SK-N-SH treated with all-trans-retinoic acid at 6 μM for 48 hours (cell line): ENCODE results near the gene NCAM1.
A peak's percentile ranks its signal among the peaks of the same experiment; 100 is the strongest.

Source experiments
- ATAC-seq: fragments of 200-7000 bp; cut with Tn5 transposase; 3 replicates; pipeline ENCODE4 v1.9.1; 2020; ENCODE audit warnings: mild to moderate bottlenecking, moderate library complexity
- ARNTL ChIP-seq: fragments of 450-650 bp; formaldehyde crosslinking; IDR thresholded peaks from 2 replicates; pipeline ENCODE4 v1.5.0; 2020; ENCODE audit warnings: low read depth, mild to moderate bottlenecking, moderate library complexity, borderline replicate concordance
- BACH2 ChIP-seq: fragments of 250-450 bp; sonication (Bioruptor Pico); IDR thresholded peaks from 2 replicates; pipeline ENCODE4 v1.9.0; 2021; ENCODE audit warnings: mild to moderate bottlenecking, borderline replicate concordance
- CSDC2 ChIP-seq: fragments of 250-450 bp; sonication (Bioruptor Pico); IDR thresholded peaks from 2 replicates; pipeline ENCODE4 v1.5.0; 2020; ENCODE audit warnings: mild to moderate bottlenecking, moderate library complexity
- ESRRG ChIP-seq: fragments of 250-450 bp; sonication (Bioruptor Pico); IDR thresholded peaks from 2 replicates; pipeline ENCODE4 v1.6.1; 2021; ENCODE audit warnings: mild to moderate bottlenecking
- GLIS3 ChIP-seq: fragments of 250-450 bp; sonication (Bioruptor Pico); IDR thresholded peaks from 2 replicates; pipeline ENCODE4 v1.5.0; 2020; ENCODE audit warnings: mild to moderate bottlenecking, moderate library complexity
- ISL1 ChIP-seq: fragments of 250-450 bp; sonication (Bioruptor Pico); IDR thresholded peaks from 2 replicates; pipeline ENCODE4 v2.1.2; 2022; ENCODE audit warnings: mild to moderate bottlenecking, moderate library complexity
- RARB ChIP-seq: fragments of 250-450 bp; sonication (Bioruptor Pico); IDR thresholded peaks from 2 replicates; pipeline ENCODE4 v1.8.0; 2021; ENCODE audit warnings: mild to moderate bottlenecking, moderate library complexity
- SNAI2 ChIP-seq: fragments of 250-450 bp; sonication (Bioruptor Pico); IDR thresholded peaks from 2 replicates; pipeline ENCODE4 v1.5.0; 2020; ENCODE audit warnings: mild to moderate bottlenecking, moderate library complexity
- TCF4 ChIP-seq: fragments of 250-450 bp; sonication (Bioruptor Pico); IDR thresholded peaks from 2 replicates; pipeline ENCODE4 v1.8.0; 2021; ENCODE audit warnings: mild to moderate bottlenecking, moderate library complexity, borderline replicate concordance
- TOX ChIP-seq: fragments of 250-450 bp; sonication (Bioruptor Pico); IDR thresholded peaks from 2 replicates; pipeline ENCODE4 v1.8.0; 2021; ENCODE audit warnings: mild to moderate bottlenecking, moderate library complexity, borderline replicate concordance
- ZC3H10 ChIP-seq: fragments of 250-450 bp; sonication (Bioruptor Pico); IDR thresholded peaks from 2 replicates; pipeline ENCODE4 v1.5.1; 2021; ENCODE audit warnings: mild to moderate bottlenecking, moderate library complexity
- ZFP3 ChIP-seq: fragments of 250-450 bp; sonication (Bioruptor Pico); IDR thresholded peaks from 2 replicates; pipeline ENCODE4 v1.5.0; 2020; ENCODE audit warnings: mild to moderate bottlenecking, moderate library complexity
- ZFP30 ChIP-seq: fragments of 450-650 bp; formaldehyde crosslinking; IDR thresholded peaks from 2 replicates; pipeline ENCODE4 v1.5.0; 2022; ENCODE audit warnings: mild to moderate bottlenecking, moderate library complexity
- ZNF565 ChIP-seq: fragments of 450-650 bp; formaldehyde crosslinking; conservative IDR thresholded peaks from 2 replicates; pipeline ENCODE4 v1.5.0; 2020; ENCODE audit warnings: low read depth, mild to moderate bottlenecking, moderate library complexity
- ZNF8 ChIP-seq: fragments of 450-650 bp; formaldehyde crosslinking; IDR thresholded peaks from 2 replicates; pipeline ENCODE4 v1.5.0; 2020; ENCODE audit warnings: mild to moderate bottlenecking, moderate library complexity
- TF ChIP-seq, protein P1 (sequence below): fragments of 250-450 bp; sonication (Bioruptor Pico); IDR thresholded peaks from 2 replicates; pipeline ENCODE4 v1.8.0; 2020; ENCODE audit warnings: mild to moderate bottlenecking, moderate library complexity, borderline replicate concordance
- TF ChIP-seq, protein P2 (sequence below): fragments of 250-450 bp; sonication (Bioruptor Pico); IDR thresholded peaks from 2 replicates; pipeline ENCODE4 v1.5.1; 2021; ENCODE audit warnings: mild to moderate bottlenecking, moderate library complexity
- TF ChIP-seq, protein P3 (sequence below): fragments of 250-450 bp; sonication (Bioruptor Pico); IDR thresholded peaks from 2 replicates; pipeline ENCODE4 v1.5.0; 2020; ENCODE audit warnings: mild to moderate bottlenecking, moderate library complexity
- TF ChIP-seq, protein P4 (sequence below): fragments of 250-450 bp; sonication (Bioruptor Pico); IDR thresholded peaks from 2 replicates; pipeline ENCODE4 v1.8.0; 2021; ENCODE audit warnings: low read depth, mild to moderate bottlenecking, moderate library complexity, borderline replicate concordance
- TF ChIP-seq, protein P5 (sequence below): fragments of 250-450 bp; sonication (Bioruptor Pico); IDR thresholded peaks from 2 replicates; pipeline ENCODE4 v1.5.1; 2020; ENCODE audit warnings: low read depth, mild to moderate bottlenecking, moderate library complexity

Gene NCAM1

DNA sequence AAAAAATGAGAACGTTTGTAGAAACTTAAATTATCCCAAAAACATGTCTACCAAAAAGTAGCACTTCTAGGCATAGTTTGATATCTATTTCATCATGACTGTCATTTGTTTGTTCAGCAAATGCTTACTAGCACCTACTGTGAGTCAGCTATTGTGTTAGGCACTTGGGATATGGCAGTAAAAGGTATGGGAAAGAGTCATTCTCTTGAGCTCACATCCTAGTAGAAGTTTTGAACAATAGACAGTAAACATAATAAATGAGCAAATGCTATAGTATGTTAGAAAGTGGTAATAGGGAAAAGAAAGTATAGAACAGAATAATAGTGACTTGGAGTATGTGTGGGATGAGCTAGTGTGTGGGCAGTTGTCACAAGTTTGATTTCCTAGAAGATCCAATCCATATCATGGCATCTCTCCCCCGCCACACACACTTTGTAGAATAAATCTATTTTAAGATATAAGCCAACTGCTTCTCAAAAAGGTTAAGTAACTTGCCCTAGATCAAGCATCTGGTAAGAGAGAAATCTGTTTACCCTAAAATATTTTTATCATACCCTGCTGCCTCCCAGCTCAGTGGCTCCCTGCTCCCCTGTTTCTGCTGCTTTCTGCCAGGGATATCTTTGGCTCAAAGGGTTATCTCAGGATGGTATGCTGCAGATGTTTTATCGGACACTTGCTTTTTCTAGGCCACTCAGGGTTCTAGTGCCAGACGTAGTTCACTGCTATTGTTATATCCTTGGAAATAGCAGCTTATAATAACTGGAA lies 129.7 kb downstream of the NCAM1 start:
- peak; percentile 43 for ATAC-seq
- TF ChIP-seq, protein P1, sequence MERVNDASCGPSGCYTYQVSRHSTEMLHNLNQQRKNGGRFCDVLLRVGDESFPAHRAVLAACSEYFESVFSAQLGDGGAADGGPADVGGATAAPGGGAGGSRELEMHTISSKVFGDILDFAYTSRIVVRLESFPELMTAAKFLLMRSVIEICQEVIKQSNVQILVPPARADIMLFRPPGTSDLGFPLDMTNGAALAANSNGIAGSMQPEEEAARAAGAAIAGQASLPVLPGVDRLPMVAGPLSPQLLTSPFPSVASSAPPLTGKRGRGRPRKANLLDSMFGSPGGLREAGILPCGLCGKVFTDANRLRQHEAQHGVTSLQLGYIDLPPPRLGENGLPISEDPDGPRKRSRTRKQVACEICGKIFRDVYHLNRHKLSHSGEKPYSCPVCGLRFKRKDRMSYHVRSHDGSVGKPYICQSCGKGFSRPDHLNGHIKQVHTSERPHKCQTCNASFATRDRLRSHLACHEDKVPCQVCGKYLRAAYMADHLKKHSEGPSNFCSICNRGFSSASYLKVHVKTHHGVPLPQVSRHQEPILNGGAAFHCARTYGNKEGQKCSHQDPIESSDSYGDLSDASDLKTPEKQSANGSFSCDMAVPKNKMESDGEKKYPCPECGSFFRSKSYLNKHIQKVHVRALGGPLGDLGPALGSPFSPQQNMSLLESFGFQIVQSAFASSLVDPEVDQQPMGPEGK (CRISPR knock-in tag) = no peak
- TF ChIP-seq, protein P2, sequence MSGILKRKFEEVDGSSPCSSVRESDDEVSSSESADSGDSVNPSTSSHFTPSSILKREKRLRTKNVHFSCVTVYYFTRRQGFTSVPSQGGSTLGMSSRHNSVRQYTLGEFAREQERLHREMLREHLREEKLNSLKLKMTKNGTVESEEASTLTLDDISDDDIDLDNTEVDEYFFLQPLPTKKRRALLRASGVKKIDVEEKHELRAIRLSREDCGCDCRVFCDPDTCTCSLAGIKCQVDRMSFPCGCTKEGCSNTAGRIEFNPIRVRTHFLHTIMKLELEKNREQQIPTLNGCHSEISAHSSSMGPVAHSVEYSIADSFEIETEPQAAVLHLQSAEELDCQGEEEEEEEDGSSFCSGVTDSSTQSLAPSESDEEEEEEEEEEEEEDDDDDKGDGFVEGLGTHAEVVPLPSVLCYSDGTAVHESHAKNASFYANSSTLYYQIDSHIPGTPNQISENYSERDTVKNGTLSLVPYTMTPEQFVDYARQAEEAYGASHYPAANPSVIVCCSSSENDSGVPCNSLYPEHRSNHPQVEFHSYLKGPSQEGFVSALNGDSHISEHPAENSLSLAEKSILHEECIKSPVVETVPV (CRISPR knock-in tag) = no peak
- TF ChIP-seq ZNF565 (CRISPR knock-in tag) (no peak), ZFP3 (CRISPR knock-in tag) (no peak), CSDC2 (CRISPR knock-in tag) (no peak), TOX (CRISPR knock-in tag) (no peak), ESRRG (CRISPR knock-in tag) (no peak), ZNF8 (CRISPR knock-in tag) (no peak), SNAI2 (no peak), GLIS3 (CRISPR knock-in tag) (no peak)
- TF ChIP-seq, protein P3, sequence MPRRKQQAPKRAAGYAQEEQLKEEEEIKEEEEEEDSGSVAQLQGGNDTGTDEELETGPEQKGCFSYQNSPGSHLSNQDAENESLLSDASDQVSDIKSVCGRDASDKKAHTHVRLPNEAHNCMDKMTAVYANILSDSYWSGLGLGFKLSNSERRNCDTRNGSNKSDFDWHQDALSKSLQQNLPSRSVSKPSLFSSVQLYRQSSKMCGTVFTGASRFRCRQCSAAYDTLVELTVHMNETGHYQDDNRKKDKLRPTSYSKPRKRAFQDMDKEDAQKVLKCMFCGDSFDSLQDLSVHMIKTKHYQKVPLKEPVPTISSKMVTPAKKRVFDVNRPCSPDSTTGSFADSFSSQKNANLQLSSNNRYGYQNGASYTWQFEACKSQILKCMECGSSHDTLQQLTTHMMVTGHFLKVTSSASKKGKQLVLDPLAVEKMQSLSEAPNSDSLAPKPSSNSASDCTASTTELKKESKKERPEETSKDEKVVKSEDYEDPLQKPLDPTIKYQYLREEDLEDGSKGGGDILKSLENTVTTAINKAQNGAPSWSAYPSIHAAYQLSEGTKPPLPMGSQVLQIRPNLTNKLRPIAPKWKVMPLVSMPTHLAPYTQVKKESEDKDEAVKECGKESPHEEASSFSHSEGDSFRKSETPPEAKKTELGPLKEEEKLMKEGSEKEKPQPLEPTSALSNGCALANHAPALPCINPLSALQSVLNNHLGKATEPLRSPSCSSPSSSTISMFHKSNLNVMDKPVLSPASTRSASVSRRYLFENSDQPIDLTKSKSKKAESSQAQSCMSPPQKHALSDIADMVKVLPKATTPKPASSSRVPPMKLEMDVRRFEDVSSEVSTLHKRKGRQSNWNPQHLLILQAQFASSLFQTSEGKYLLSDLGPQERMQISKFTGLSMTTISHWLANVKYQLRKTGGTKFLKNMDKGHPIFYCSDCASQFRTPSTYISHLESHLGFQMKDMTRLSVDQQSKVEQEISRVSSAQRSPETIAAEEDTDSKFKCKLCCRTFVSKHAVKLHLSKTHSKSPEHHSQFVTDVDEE (CRISPR knock-in tag) = no peak
- TF ChIP-seq, protein P4, sequence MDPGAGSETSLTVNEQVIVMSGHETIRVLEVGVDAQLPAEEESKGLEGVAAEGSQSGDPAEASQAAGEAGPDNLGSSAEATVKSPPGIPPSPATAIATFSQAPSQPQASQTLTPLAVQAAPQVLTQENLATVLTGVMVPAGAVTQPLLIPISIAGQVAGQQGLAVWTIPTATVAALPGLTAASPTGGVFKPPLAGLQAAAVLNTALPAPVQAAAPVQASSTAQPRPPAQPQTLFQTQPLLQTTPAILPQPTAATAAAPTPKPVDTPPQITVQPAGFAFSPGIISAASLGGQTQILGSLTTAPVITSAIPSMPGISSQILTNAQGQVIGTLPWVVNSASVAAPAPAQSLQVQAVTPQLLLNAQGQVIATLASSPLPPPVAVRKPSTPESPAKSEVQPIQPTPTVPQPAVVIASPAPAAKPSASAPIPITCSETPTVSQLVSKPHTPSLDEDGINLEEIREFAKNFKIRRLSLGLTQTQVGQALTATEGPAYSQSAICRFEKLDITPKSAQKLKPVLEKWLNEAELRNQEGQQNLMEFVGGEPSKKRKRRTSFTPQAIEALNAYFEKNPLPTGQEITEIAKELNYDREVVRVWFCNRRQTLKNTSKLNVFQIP = no peak

GRCh38 chr11:113091481-113091780 lies 130.2 kb downstream of the NCAM1 start:
- peak; percentile 84 for ATAC-seq
- TF ChIP-seq, protein P5, sequence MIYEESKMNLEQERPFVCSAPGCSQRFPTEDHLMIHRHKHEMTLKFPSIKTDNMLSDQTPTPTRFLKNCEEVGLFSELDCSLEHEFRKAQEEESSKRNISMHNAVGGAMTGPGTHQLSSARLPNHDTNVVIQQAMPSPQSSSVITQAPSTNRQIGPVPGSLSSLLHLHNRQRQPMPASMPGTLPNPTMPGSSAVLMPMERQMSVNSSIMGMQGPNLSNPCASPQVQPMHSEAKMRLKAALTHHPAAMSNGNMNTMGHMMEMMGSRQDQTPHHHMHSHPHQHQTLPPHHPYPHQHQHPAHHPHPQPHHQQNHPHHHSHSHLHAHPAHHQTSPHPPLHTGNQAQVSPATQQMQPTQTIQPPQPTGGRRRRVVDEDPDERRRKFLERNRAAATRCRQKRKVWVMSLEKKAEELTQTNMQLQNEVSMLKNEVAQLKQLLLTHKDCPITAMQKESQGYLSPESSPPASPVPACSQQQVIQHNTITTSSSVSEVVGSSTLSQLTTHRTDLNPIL (CRISPR knock-in tag) = no peak
- no peak for TF ChIP-seq RARB
- TF ChIP-seq GLIS3 (CRISPR knock-in tag) = no peak
- TF ChIP-seq, protein P2 (CRISPR knock-in tag) = no peak
- TF ChIP-seq, protein P3 (CRISPR knock-in tag) = no peak
- no peak for TF ChIP-seq ESRRG (CRISPR knock-in tag)
- no peak for TF ChIP-seq ARNTL (CRISPR knock-in tag)
- no peak for TF ChIP-seq ISL1 (CRISPR knock-in tag)
- no peak for TF ChIP-seq CSDC2 (CRISPR knock-in tag)
- no peak for TF ChIP-seq ZFP30 (CRISPR knock-in tag)
- TF ChIP-seq TOX (CRISPR knock-in tag) = no peak
- no peak for TF ChIP-seq ZFP3 (CRISPR knock-in tag)
- no peak for TF ChIP-seq BACH2 (CRISPR knock-in tag)
- TF ChIP-seq ZNF565 (CRISPR knock-in tag) = no peak
- TF ChIP-seq SNAI2 = no peak
- TF ChIP-seq ZC3H10 (CRISPR knock-in tag) = no peak
- no peak for TF ChIP-seq TCF4 (CRISPR knock-in tag)
- TF ChIP-seq, protein P4 = no peak
- TF ChIP-seq, all 23 proteins: peak for 0
